Activated CD4-positive, alpha-beta T cell treated with anti-CD3 and anti-CD28 coated beads for 36 hours (primary cell): ENCODE measurements around the gene ACYP2. TPM values are rescaled to one million over a fixed set of nuclear protein-coding genes. Genes with fewer than 3 reads are reported as not detected.

ENCODE experiments used
- ATAC-seq: fragments of 200-7000 bp; cut with Tn5 transposase; one replicate; pipeline ENCODE4 v1.10.0; 2021; ENCODE audit warnings: mild to moderate bottlenecking, moderate library complexity
- CTCF ChIA-PET: fragments of 350-600 bp; sonication (Branson Sonifier 250); formaldehyde crosslinking; loops from one replicate; lab custom pipeline; 2021; ENCODE audit warnings: antibody characterized with exemption; lab: Charles Lee
- POLR2A ChIA-PET: fragments of 350-600 bp; sonication (Branson Sonifier 250); formaldehyde crosslinking; loops from one replicate; lab custom pipeline; 2021; ENCODE audit warnings: antibody characterized with exemption, inconsistent platforms; lab: Charles Lee
- DNase-seq: peaks from one replicate; pipeline ENCODE4 v3.0.0-alpha.2; 2020
- H3K27ac Mint-ChIP-seq: one replicate; pipeline ENCODE4 v1.8.0; 2021; ENCODE audit warnings: mixed read lengths
- H3K27me3 Mint-ChIP-seq: one replicate; pipeline ENCODE4 v1.8.0; 2021; ENCODE audit warnings: mixed read lengths
- H3K36me3 Mint-ChIP-seq: one replicate; pipeline ENCODE4 v1.8.0; 2021; ENCODE audit warnings: low read depth, mixed read lengths
- H3K4me1 Mint-ChIP-seq: one replicate; pipeline ENCODE4 v1.8.0; 2021; ENCODE audit warnings: mixed read lengths
- H3K4me3 Mint-ChIP-seq: one replicate; pipeline ENCODE4 v1.8.0; 2021; ENCODE audit warnings: mild to moderate bottlenecking, moderate library complexity, mixed read lengths
- H3K9me3 Mint-ChIP-seq: one replicate; pipeline ENCODE4 v1.8.0; 2021; ENCODE audit warnings: low read depth, mixed read lengths
- intact Hi-C, 2 experiments: fragments of 100-400 bp; cut with DNase I in 1 of 2; cut with micrococcal nuclease in 1 of 2; formaldehyde crosslinking; loops; one replicate each; pipeline versions ENCODE4 v1.14.2 to v1.15.1; 2022 to 2024; cut with DNase I, micrococcal nuclease
- total RNA-seq, 2 experiments: library from RNA; stranded (reverse); gene quantifications; one replicate each; pipeline ENCODE4 v1.2.3, GENCODE V29; 2021

Gene ACYP2
- total RNA-seq, 2 experiments from 2014 or later = 6.0 to 6.9 TPM

DNA sequence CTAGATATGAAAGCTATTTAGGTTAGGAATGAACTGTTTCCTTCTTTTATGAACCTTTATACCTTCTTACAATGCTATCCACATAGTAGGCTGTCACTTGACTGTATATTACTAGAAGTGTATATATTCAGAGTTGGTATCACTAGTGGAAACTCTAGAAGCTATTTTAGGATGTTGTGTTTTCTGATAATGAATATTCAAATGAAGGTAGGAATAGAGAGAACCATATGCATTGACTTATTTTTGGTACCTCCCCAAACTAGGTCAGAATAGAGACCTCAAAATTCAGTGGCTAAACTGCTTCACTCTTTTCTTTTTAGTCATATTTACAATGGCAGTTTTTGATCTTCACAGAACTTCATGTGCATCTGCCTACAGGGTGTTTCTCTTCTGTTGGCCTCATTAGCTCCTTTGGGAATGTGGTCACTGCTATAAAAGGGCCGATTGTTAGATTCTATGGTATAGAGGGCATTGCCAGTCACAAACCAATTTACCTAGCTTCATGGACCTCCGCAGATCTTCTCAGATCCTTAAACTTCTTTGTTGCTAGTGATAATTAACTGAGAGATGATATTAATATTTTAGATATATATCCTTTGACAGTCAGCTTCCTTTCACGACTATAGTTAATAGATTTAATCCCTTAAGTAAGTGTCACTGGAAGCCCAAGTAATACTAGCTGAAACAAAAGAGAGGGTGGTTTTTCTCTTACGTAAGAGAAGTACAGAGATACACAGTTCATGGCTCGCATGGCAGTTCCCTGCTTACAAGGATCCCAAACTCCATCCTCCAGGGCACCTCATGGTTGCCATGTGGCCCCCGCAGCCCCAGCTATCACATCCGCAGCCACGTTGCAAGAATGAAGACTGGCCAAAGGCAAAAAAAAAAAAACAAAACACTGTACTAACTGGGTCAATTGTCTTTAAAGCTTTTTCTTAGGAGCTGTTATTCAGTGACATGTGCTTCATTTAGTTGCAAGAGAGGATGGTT lies 79.6 kb downstream of the ACYP2 start:
- intact Hi-C loops = no loop called here
- CTCF ChIA-PET = interaction anchor here (0.6 to 1.3 kb wide), 4 partner anchors 20 to 250 kb away, joined by 3 read pairs; no protein-coding TSS in a partner anchor
- no peak for ATAC-seq
- Mint-ChIP-seq H3K27me3 (no peaks in the 10 kb centered on the region), H3K4me1 (no peaks in the 10 kb centered on the region), H3K36me3 (no peaks in the 10 kb centered on the region), H3K4me3 (no peak overlapping the region), H3K27ac (no peak overlapping the region), H3K9me3 (no peaks in the 10 kb centered on the region)
- DNase-seq = no peak
- POLR2A ChIA-PET = no interaction called here

DNA sequence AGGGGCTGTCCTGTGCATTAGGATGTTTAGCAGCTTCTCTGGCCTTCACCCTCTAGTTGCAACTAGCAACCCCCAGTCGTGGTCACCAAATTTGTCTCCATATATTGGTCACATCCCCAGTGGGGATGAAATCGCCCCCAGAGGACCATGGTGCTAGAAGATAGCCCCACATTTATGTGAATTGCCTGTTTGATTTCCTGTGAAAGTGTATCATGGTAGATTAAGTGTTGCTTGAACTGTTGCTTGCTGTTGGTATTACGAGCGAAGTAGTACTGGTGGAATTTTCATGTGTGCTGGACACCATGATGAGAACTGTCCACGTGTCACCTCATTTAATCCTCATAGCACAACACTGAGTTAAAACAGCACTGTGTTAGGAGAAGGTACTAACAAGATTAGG lies 81.2 kb downstream of the ACYP2 start:
- no peak overlapping the region for H3K27ac Mint-ChIP-seq
- H3K4me3 Mint-ChIP-seq = no peak overlapping the region
- no peaks in the 10 kb centered on the region for H3K27me3 Mint-ChIP-seq
- H3K4me1 Mint-ChIP-seq = no peaks in the 10 kb centered on the region
- no peaks in the 10 kb centered on the region for H3K36me3 Mint-ChIP-seq
- no peak for DNase-seq
- intact Hi-C loops = no loop called here
- CTCF ChIA-PET = interaction anchor here (0.8 to 1.2 kb wide), 2 partner anchors 8 to 122 kb away, joined by 3 read pairs; no protein-coding TSS in a partner anchor
- POLR2A ChIA-PET = no interaction called here
- no peak for ATAC-seq
- H3K9me3 Mint-ChIP-seq = no peaks in the 10 kb centered on the region

DNA sequence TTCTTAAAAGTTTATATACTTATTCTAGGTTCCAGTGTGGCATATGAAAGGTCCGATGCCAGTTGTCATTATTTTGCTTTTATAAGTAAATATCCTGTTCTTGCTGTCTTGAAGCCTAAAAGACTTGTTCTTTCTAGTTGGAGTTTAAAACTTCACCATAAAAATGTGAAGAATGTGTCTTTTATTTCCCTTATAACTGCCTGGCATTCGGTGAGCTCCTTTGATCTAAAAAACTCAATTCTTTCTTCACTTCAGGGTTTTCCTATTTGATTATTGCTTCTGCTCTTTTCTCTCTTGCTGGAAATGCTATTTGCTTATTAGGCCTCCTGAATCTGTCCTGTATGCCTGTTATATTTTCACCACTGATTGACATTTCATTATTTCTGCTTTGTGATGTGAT lies 89.1 kb downstream of the ACYP2 start:
- Mint-ChIP-seq H3K4me1 (peaks cover 4% of the 10 kb centered on the region), H3K27ac (no peak overlapping the region), H3K36me3 (no peaks in the 10 kb centered on the region), H3K9me3 (no peaks in the 10 kb centered on the region), H3K27me3 (no peaks in the 10 kb centered on the region), H3K4me3 (no peak overlapping the region)
- intact Hi-C loops = no loop called here
- CTCF ChIA-PET = no interaction called here
- POLR2A ChIA-PET = no interaction called here
- no peak for DNase-seq
- ATAC-seq = no peak

DNA sequence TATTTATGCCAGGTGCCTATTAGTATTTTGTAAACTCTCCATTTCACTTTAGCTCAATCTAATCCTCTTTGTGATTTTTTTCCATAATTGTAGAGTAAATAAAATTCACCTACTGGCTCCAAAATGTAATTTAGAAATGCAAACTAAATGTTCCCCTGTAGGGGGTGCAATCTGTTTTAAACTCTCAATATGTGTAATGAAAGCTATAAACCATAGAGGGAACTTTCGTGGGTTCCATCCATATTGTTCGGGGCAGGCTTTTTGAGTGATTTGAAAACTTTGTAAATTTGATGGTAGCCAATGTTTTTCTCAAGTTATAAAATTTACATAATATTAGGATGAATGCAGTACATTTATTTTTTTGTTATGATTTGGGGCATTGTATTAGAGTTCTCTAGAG lies 91.2 kb downstream of the ACYP2 start:
- POLR2A ChIA-PET = no interaction called here
- Mint-ChIP-seq H3K4me3 (no peak overlapping the region), H3K36me3 (no peaks in the 10 kb centered on the region), H3K4me1 (peaks cover 4% of the 10 kb centered on the region), H3K27ac (no peak overlapping the region), H3K27me3 (no peaks in the 10 kb centered on the region), H3K9me3 (no peaks in the 10 kb centered on the region)
- DNase-seq (no peak), ATAC-seq (no peak)
- intact Hi-C loops = loop anchor here in 1 of 2 experiments (2.0 kb wide), 1 partner anchor 296 kb away; no protein-coding TSS in a partner anchor
- CTCF ChIA-PET = interaction anchor here (0.9 to 1.0 kb wide), 2 partner anchors 9 to 30 kb away, joined by 3 to 5 read pairs; no protein-coding TSS in a partner anchor

DNA sequence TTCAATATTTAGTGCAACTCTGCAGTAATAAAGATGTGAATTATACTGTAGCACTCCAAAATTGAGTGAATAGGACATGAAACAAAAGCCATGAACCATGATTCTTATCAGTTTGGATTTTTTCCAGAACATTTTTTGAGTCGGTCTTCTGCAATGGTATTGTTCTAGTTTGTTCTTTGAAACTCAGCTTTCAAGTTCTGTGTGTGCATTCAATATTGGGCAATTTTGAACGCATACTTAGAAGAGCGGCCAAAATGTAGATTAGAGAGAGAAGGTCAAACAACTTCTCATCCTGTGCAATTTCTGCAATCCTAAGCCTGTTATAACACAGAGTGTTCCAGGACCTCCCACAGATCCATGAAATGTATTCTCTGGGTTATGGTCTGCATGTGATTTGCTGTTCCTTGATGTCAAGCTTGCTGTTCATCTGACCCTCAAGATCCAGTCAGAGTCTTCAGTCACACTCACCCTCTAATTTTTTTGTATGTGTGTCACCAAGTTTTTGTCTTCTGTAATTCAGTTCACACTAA lies 92.3 kb downstream of the ACYP2 start:
- no peaks in the 10 kb centered on the region for H3K9me3 Mint-ChIP-seq
- POLR2A ChIA-PET = no interaction called here
- no peaks in the 10 kb centered on the region for H3K36me3 Mint-ChIP-seq
- ATAC-seq (no peak), DNase-seq (no peak)
- H3K27ac Mint-ChIP-seq = no peak overlapping the region
- intact Hi-C loops = loop anchor here in 1 of 2 experiments (2.0 kb wide), 1 partner anchor 295 kb away; no protein-coding TSS in a partner anchor
- CTCF ChIA-PET = interaction anchor here (0.6 to 1.5 kb wide), 4 partner anchors 22 to 499 kb away, joined by 3 to 4 read pairs (median 3); no protein-coding TSS in a partner anchor
- no peaks in the 10 kb centered on the region for H3K27me3 Mint-ChIP-seq
- H3K4me3 Mint-ChIP-seq = no peak overlapping the region
- peaks cover 4% of the 10 kb centered on the region for H3K4me1 Mint-ChIP-seq

DNA sequence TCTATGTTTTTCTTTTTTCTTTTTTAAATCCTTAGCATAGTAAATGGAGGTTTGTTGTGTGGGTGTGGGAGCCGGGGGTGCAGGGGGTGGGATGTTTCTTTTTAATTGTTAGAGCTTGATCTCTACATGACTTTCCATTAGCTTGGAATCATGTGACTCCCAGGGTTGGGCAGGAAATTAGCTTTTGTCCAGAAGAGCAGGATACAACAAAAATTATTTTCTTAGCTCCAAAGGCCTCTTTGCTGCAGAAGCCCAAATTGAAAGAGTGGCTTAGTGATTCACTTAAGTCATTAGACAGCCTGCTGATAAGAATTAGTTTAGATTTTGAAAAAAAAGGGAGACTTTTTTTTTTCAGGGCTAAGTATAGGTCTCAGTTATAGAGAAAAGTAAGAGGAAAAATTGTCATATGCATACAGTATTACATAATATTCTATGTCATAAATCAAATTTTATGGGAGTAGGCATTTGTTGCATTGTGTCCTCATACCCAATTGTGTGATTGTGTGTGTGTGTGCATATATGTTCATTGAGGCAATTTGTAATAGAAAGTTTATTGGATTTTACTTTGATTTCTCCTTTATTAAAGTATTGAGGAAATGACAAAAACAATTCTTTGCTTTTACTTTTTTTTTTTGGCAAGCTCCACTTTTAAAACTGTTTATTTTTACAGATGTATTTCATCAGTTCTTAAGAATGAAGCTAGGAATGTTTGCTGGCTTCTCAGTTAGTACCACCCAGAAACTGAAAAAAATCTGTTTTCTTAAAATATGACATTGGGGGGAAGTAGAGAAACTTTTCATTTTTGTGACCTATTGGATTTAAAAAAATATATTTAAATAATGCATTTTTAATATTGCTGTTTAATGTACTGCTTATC lies 93.2 kb downstream of the ACYP2 start:
- no peak overlapping the region for H3K4me3 Mint-ChIP-seq
- H3K36me3 Mint-ChIP-seq = peaks cover 4% of the 10 kb centered on the region
- peaks cover 2% of the 10 kb centered on the region for H3K9me3 Mint-ChIP-seq
- ChIA-PET CTCF (interaction anchor here (0.5 to 1.5 kb wide), 6 partner anchors 24 to 724 kb away, joined by 3 to 4 read pairs (median 3); no protein-coding TSS in a partner anchor), POLR2A (no interaction called here)
- intact Hi-C loops = no loop called here
- H3K27me3 Mint-ChIP-seq = no peaks in the 10 kb centered on the region
- H3K4me1 Mint-ChIP-seq = peaks cover 4% of the 10 kb centered on the region
- ATAC-seq (no peak), DNase-seq (no peak)
- no peak overlapping the region for H3K27ac Mint-ChIP-seq

DNA sequence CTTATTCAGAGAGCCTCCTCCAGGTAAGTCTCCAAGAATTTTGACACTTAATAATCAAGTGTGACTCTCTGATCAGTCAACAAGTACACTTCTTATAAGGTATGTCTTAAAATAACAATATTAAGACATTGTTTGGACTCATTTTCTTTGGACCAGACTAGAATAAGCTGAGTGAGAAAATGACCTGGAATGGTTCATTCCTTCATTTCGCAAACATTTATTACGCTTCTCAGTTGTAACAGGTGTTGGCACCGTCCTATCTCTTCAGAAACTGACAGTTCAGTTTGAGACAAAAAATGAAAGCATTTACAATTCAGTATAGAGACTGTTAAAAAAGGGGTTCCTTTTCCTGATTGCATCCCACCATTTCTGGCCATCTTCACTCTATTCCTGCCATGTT lies 94.0 kb downstream of the ACYP2 start:
- H3K27me3 Mint-ChIP-seq = no peaks in the 10 kb centered on the region
- DNase-seq (no peak), ATAC-seq (no peak)
- H3K9me3 Mint-ChIP-seq = peaks cover 6% of the 10 kb centered on the region
- H3K4me1 Mint-ChIP-seq = peaks cover 4% of the 10 kb centered on the region
- H3K4me3 Mint-ChIP-seq = no peak overlapping the region
- POLR2A ChIA-PET = no interaction called here
- no peak overlapping the region for H3K27ac Mint-ChIP-seq
- CTCF ChIA-PET = no interaction called here
- intact Hi-C loops = no loop called here
- H3K36me3 Mint-ChIP-seq = peaks cover 8% of the 10 kb centered on the region

DNA sequence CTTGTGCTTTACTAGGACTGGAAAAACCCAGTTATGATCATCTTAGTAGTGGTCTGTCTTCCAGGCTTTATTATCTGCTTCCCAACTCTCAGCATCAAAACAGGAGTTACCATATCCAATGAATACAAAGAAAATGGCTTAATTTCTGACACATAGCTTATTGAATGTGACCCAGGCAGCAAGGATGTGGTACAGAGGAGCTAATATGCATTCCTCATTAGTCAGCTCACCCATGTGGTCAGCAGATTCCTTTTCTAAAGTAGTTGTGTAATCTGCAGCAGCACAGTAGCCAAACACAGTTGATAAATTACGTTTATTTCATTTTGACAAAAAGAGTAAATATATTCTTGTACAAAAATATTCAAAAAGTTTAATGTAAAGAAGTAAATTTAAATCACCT lies 97.0 kb downstream of the ACYP2 start:
- H3K4me3 Mint-ChIP-seq = no peak overlapping the region
- CTCF ChIA-PET = interaction anchor here (1.0 to 1.3 kb wide), 2 partner anchors 9 to 10 kb away, joined by 3 read pairs; no protein-coding TSS in a partner anchor
- H3K9me3 Mint-ChIP-seq = peaks cover 13% of the 10 kb centered on the region
- H3K27ac Mint-ChIP-seq = no peak overlapping the region
- intact Hi-C loops = no loop called here
- DNase-seq (no peak), ATAC-seq (no peak)
- H3K27me3 Mint-ChIP-seq = no peaks in the 10 kb centered on the region
- H3K36me3 Mint-ChIP-seq = peaks cover 15% of the 10 kb centered on the region
- no peaks in the 10 kb centered on the region for H3K4me1 Mint-ChIP-seq
- POLR2A ChIA-PET = no interaction called here

DNA sequence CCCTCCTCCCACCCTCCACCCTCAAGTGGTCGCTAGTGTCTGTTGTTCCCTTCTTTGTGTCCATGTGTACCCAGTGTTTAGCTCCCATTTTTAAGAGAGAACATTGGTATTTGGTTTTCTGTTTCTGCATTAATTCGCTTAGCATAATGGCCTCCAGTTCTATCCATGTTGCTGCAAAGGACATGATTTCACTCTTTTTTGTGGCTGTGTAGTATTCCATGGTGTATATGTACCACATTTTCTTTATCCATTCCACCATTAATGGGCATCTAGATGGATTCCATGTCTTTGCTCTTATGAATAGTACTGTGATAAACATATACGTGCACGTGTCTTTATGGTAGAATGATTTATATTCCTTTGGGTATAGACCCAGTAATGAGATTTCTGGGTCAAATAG lies 97.7 kb downstream of the ACYP2 start:
- H3K27ac Mint-ChIP-seq = no peak overlapping the region
- ChIA-PET CTCF (interaction anchor here (0.7 kb wide), 1 partner anchor 20 kb away, joined by 3 read pairs; no protein-coding TSS in a partner anchor), POLR2A (no interaction called here)
- no peaks in the 10 kb centered on the region for H3K27me3 Mint-ChIP-seq
- no peak for DNase-seq
- no peak overlapping the region for H3K4me3 Mint-ChIP-seq
- intact Hi-C loops = no loop called here
- peaks cover 15% of the 10 kb centered on the region for H3K36me3 Mint-ChIP-seq
- ATAC-seq = no peak
- peaks cover 13% of the 10 kb centered on the region for H3K9me3 Mint-ChIP-seq
- H3K4me1 Mint-ChIP-seq = no peaks in the 10 kb centered on the region

DNA sequence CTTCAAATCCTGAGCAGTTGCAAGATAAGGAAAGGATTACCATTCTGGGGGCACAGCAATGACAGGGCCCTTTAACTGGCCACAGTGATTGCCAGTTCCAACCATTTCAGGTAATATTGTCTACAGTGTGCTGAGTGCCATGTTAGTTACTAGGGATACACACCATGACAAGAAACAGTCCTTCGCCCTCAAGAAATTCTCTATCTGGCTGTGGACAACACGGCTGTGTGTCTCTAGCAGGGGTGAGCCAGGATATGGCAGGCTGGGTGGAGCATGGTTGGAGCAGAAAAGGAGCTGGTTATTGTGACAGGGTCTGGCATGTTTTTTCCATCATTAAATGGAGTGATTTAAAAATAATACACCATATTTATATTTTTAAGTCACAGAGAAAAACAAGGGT lies 109.6 kb downstream of the ACYP2 start:
- peaks cover 4% of the 10 kb centered on the region for H3K36me3 Mint-ChIP-seq
- no peaks in the 10 kb centered on the region for H3K4me1 Mint-ChIP-seq
- ChIA-PET CTCF (no interaction called here), POLR2A (no interaction called here)
- no peaks in the 10 kb centered on the region for H3K9me3 Mint-ChIP-seq
- no peak for DNase-seq
- no peaks in the 10 kb centered on the region for H3K27me3 Mint-ChIP-seq
- H3K4me3 Mint-ChIP-seq = no peak overlapping the region
- H3K27ac Mint-ChIP-seq = no peak overlapping the region
- intact Hi-C loops = no loop called here
- ATAC-seq = no peak

DNA sequence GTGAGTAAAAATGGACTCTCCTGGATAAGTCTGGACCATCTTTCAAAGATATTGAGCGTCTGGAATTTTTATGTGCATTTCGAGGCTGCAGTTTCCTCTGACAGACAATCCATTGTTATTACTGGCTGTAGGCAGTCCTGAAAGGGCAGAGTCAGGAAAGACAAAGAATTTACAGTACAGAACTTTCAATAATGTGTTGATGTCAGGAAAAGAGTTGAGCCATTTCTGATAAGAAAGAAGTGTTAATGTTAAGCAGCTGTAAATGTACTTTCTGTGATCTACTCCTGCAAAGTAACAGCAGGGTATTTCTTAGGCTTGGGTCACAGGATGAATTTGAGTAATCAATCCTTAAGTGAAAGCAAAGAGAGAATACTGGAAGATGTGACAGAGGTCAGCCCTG lies 110.8 kb downstream of the ACYP2 start:
- CTCF ChIA-PET = no interaction called here

More for the DNA sequence above, 110.8 kb downstream of the ACYP2 start:
- ATAC-seq (no peak), DNase-seq (no peak)
- Mint-ChIP-seq H3K4me3 (no peak overlapping the region), H3K9me3 (no peaks in the 10 kb centered on the region), H3K27me3 (no peaks in the 10 kb centered on the region), H3K4me1 (no peaks in the 10 kb centered on the region), H3K27ac (no peak overlapping the region), H3K36me3 (peaks cover 4% of the 10 kb centered on the region)
- intact Hi-C loops = no loop called here
- POLR2A ChIA-PET = no interaction called here
